Thyroid gland (tissue), 4 donors: Measurements from ENCODE around the gene PDZK1IP1. TPM values are rescaled to one million over a fixed set of nuclear protein-coding genes. Genes with fewer than 3 reads are reported as not detected.
A peak's percentile ranks its signal among the peaks of the same experiment; 100 is the strongest.

ENCODE experiments used
- DNase-seq, 2 donors: peaks; one replicate each; pipeline ENCODE4 v3.0.0-alpha.2; 2019
- H3K27ac ChIP-seq, 3 donors: fragments of 200-600 bp; sonication (generic); 1 replicate in 2 of 3; 2 replicates in 1 of 3; pipeline ENCODE4 v1.5.1; 2016 to 2019; ENCODE audit warnings: mild to moderate bottlenecking in 1 of 3, moderate library complexity in 1 of 3
- H3K27me3 ChIP-seq: fragments of 200-600 bp; sonication (generic); one replicate; pipeline ENCODE4 v1.5.1; 2019
- H3K36me3 ChIP-seq, 2 donors: fragments of 200-600 bp; sonication (generic); one replicate each; pipeline ENCODE4 v1.5.1; 2016 to 2019
- H3K4me1 ChIP-seq, 2 donors: fragments of 200-600 bp; sonication (generic); one replicate each; pipeline ENCODE4 v1.5.1; 2017 to 2019
- H3K4me3 ChIP-seq, 3 donors: fragments of 200-600 bp; sonication (generic); replicated peaks in 1 of 3; 1 replicate in 2 of 3; 2 replicates in 1 of 3; pipeline ENCODE4 v1.5.1; 2016; ENCODE audit warnings: mild to moderate bottlenecking in 1 of 3
- H3K9me3 ChIP-seq: fragments of 200-600 bp; sonication (generic); one replicate; pipeline ENCODE4 v1.5.1; 2017
- CTCF ChIP-seq, 6 experiments: fragments of 200-600 bp in 3 of 6; fragments of 450-650 bp in 3 of 6; sonication (generic) in 3 of 6; IDR thresholded peaks; one replicate each; pipeline ENCODE4 v1.5.1; 2016 to 2019; ENCODE audit warnings: antibody characterized with exemption in 6 of 6, mild to moderate bottlenecking in 2 of 6, inconsistent platforms in 1 of 6, moderate library complexity in 1 of 6
- POLR2A ChIP-seq, 2 donors: fragments of 450-650 bp; IDR thresholded peaks; one replicate each; pipeline ENCODE4 v1.6.1; 2017; ENCODE audit warnings: antibody characterized with exemption in 2 of 2, mild to moderate bottlenecking in 2 of 2, moderate library complexity in 1 of 2
- WGBS, 2 donors: methylation state at CpG; one replicate each; pipeline ENCODE4 v1.1.5; 2017; 5-methylcytosine and 5-hydroxymethylcytosine counted together
- intact Hi-C: fragments of 100-400 bp; cut with DNase I; formaldehyde crosslinking; loops from one replicate; pipeline ENCODE4 v1.15.1; 2023
- total RNA-seq, 4 donors: library from RNA; depleted of rRNA; stranded (reverse); fragments of >200 nt; gene quantifications; one replicate each; pipeline ENCODE4 v1.2.3, GENCODE V29; 2016

PDZK1IP1 gene
- total RNA-seq, result 1 to 10 TPM in 1 of 4 donors, under 1 TPM in 1, not detected in 2; 0.83 to 3.0 TPM

- no peaks in the 10 kb centered on the region for H3K27me3 ChIP-seq
- TF ChIP-seq CTCF (IDR thresholded peaks at IDR 0.05) (no peak), POLR2A (IDR thresholded peaks at IDR 0.05) (no peak)
- H3K36me3 ChIP-seq, result no peaks in the 10 kb centered on the region
- WGBS, 2 donors, result 58 to 65% methylated on average over 14 of the region's 16 CpGs
- H3K9me3 ChIP-seq, result no peaks in the 10 kb centered on the region
- peak; percentile 23 to 56 for DNase-seq
- intact Hi-C loops, result loop anchor here (10.0 kb wide), 3 partner anchors 145 to 525 kb away; partner anchors contain the start of genes CMPK1 and FOXD2
- H3K4me3 ChIP-seq, result no peak within 1 kb of the TSS
- peaks cover 0 to 12% of the 10 kb centered on the region in 2 donors for H3K4me1 ChIP-seq
- peak within 1 kb of the TSS in 1 of 3 donors; percentile 17 for H3K27ac ChIP-seq
These were observed at the start of gene PDZK1IP1 for GRCh38 chr1:47189844-47190508. PDZK1IP1 (minus strand) TSS chr1:47190036; CDS start chr1:47189932, 104 bp downstream.

GRCh38 chr1:47238935-47239592 lies 49.2 kb upstream of the PDZK1IP1 start:
- H3K36me3 ChIP-seq, result no peaks in the 10 kb centered on the region
- TF ChIP-seq CTCF (IDR thresholded peaks at IDR 0.05), result no peak
- no peak for TF ChIP-seq POLR2A (IDR thresholded peaks at IDR 0.05)
- intact Hi-C loops, result no loop called here
- H3K9me3 ChIP-seq, result no peaks in the 10 kb centered on the region
- no peak overlapping the region for H3K4me3 ChIP-seq
- 74 to 79% methylated on average over 5 of the region's 5 CpGs for WGBS, 2 donors
- DNase-seq, result no peak
- H3K27ac ChIP-seq, result no peak overlapping the region
- H3K4me1 ChIP-seq, result no peaks in the 10 kb centered on the region
- no peaks in the 10 kb centered on the region for H3K27me3 ChIP-seq

- Histone ChIP-seq H3K4me1 (peaks cover 11 to 15% of the 10 kb centered on the region in 2 donors), H3K27ac (no peak overlapping the region), H3K9me3 (no peaks in the 10 kb centered on the region), H3K27me3 (peaks cover 11% of the 10 kb centered on the region), H3K4me3 (no peak overlapping the region), H3K36me3 (no peaks in the 10 kb centered on the region)
- TF ChIP-seq POLR2A (IDR thresholded peaks at IDR 0.05) (no peak), CTCF (IDR thresholded peaks at IDR 0.05) (no peak)
- no peak for DNase-seq
- 75 to 77% methylated on average over 4 of the region's 4 CpGs for WGBS, 2 donors
- intact Hi-C loops, result no loop called here
These were observed 46.0 kb upstream of the PDZK1IP1 start for GRCh38 chr1:47235806-47236205.

GRCh38 chr1:47235241-47235681 lies 45.4 kb upstream of the PDZK1IP1 start:
- no peaks in the 10 kb centered on the region for H3K9me3 ChIP-seq
- H3K4me1 ChIP-seq, result peaks cover 11 to 17% of the 10 kb centered on the region in 2 donors
- peaks cover 16% of the 10 kb centered on the region for H3K27me3 ChIP-seq
- DNase-seq, result peak in 1 of 2 donors; percentile 18
- no peak overlapping the region for H3K4me3 ChIP-seq
- H3K27ac ChIP-seq, result peak overlapping the region in 1 of 3 donors; percentile 46
- H3K36me3 ChIP-seq, result no peaks in the 10 kb centered on the region
- TF ChIP-seq POLR2A (IDR thresholded peaks at IDR 0.05) (no peak), CTCF (IDR thresholded peaks at IDR 0.05) (no peak)
- intact Hi-C loops, result no loop called here
- WGBS, 2 donors, result 34 to 39% methylated on average over 11 to 19 of the region's 21 CpGs

- intact Hi-C loops, result no loop called here
- Histone ChIP-seq H3K27ac (no peak overlapping the region), H3K9me3 (no peaks in the 10 kb centered on the region), H3K27me3 (peaks cover 29% of the 10 kb centered on the region), H3K4me1 (peaks cover 11 to 17% of the 10 kb centered on the region in 2 donors), H3K4me3 (no peak overlapping the region), H3K36me3 (no peaks in the 10 kb centered on the region)
- WGBS, 2 donors, result 65 to 68% methylated on average over 6 of the region's 6 CpGs
- TF ChIP-seq CTCF (IDR thresholded peaks at IDR 0.05) (no peak), POLR2A (IDR thresholded peaks at IDR 0.05) (no peak)
- DNase-seq, result no peak
These were observed 43.4 kb upstream of the PDZK1IP1 start for GRCh38 chr1:47233186-47233585.
